Renal pelvis (tissue), 12 donors: ENCODE data around the gene CUEDC1. TPM values are rescaled to one million over a fixed set of nuclear protein-coding genes. Genes with fewer than 3 reads are reported as not detected.
A peak's percentile ranks its signal among the peaks of the same experiment; 100 is the strongest.

ENCODE experiments used
- DNase-seq: peaks from one replicate; pipeline ENCODE4 v3.0.0-alpha.2; 2013
- long read RNA-seq, 16 experiments: transcript quantifications; one replicate each; lab custom pipeline, GENCODE V29; 2026
- polyA plus RNA-seq, 3 donors: library from polyadenylated mRNA; unstranded; fragments of 120-200 nt; gene quantifications; one replicate each; pipeline ENCODE4 v1.2.1, GENCODE V29; 2013; ENCODE audit not compliant: insufficient read length in 3 of 3

The CUEDC1 gene, protein sequence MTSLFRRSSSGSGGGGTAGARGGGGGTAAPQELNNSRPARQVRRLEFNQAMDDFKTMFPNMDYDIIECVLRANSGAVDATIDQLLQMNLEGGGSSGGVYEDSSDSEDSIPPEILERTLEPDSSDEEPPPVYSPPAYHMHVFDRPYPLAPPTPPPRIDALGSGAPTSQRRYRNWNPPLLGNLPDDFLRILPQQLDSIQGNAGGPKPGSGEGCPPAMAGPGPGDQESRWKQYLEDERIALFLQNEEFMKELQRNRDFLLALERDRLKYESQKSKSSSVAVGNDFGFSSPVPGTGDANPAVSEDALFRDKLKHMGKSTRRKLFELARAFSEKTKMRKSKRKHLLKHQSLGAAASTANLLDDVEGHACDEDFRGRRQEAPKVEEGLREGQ
- polyA plus RNA-seq = 10 to 100 TPM; 45.1 to 51.0 (median 46.2) TPM
- long read RNA-seq, donor 1, transcript CUEDC1-206 (11 exons, 3,621 nt) = major isoform, 7 of 9 reads
- long read RNA-seq, donor 1, partial matches to known transcripts = 0 of 9 reads
- long read RNA-seq, donor 1, other reads (novel, unspliced or antisense) = 0 of 9 reads
- long read RNA-seq, donor 2, transcript CUEDC1-211 (3 exons, 756 nt) = major isoform, 6 of 16 reads
- long read RNA-seq, donor 2, partial matches to known transcripts = 5 of 16 reads
- long read RNA-seq, donor 2, other reads (novel, unspliced or antisense) = 0 of 16 reads
- long read RNA-seq, donor 3, transcript CUEDC1-206 (11 exons, 3,621 nt) = major isoform, 7 of 11 reads
- long read RNA-seq, donor 3, partial matches to known transcripts = 0 of 11 reads
- long read RNA-seq, donor 3, other reads (novel, unspliced or antisense) = 0 of 11 reads
- long read RNA-seq, donor 4, transcript CUEDC1-206 (11 exons, 3,621 nt) = minor isoform, 6 of 21 reads
- long read RNA-seq, donor 4, transcript CUEDC1-211 (3 exons, 756 nt) = minor isoform, 7 of 21 reads
- long read RNA-seq, donor 4, transcript CUEDC1-204 (2 exons, 707 nt) = major isoform, 8 of 21 reads
- long read RNA-seq, donor 4, partial matches to known transcripts = 0 of 21 reads
- long read RNA-seq, donor 4, other reads (novel, unspliced or antisense) = 0 of 21 reads
- long read RNA-seq, donor 5, partial matches to known transcripts = 0 of 1 reads
- long read RNA-seq, donor 5, other reads (novel, unspliced or antisense) = 0 of 1 reads
- long read RNA-seq, donor 6, partial matches to known transcripts = 7 of 15 reads
- long read RNA-seq, donor 6, other reads (novel, unspliced or antisense) = 0 of 15 reads
- long read RNA-seq, donor 7, partial matches to known transcripts = 0 of 10 reads
- long read RNA-seq, donor 7, other reads (novel, unspliced or antisense) = 0 of 10 reads
- long read RNA-seq, donor 8, transcript CUEDC1-206 (11 exons, 3,621 nt) = major isoform, 8 of 18 reads
- long read RNA-seq, donor 8, transcript CUEDC1-211 (3 exons, 756 nt) = minor isoform, 5 of 18 reads
- long read RNA-seq, donor 8, partial matches to known transcripts = 0 of 18 reads
- long read RNA-seq, donor 8, other reads (novel, unspliced or antisense) = 0 of 18 reads
- long read RNA-seq, donor 9, transcript CUEDC1-206 (11 exons, 3,621 nt) = major isoform, 10 of 23 reads
- long read RNA-seq, donor 9, partial matches to known transcripts = 5 of 23 reads
- long read RNA-seq, donor 9, other reads (novel, unspliced or antisense) = 0 of 23 reads
- long read RNA-seq, donor 10, partial matches to known transcripts = 5 of 14 reads
- long read RNA-seq, donor 10, other reads (novel, unspliced or antisense) = 0 of 14 reads
- long read RNA-seq, donor 11, transcript CUEDC1-206 (11 exons, 3,621 nt) = major isoform, 5 of 9 reads
- long read RNA-seq, donor 11, partial matches to known transcripts = 0 of 9 reads
- long read RNA-seq, donor 11, other reads (novel, unspliced or antisense) = 0 of 9 reads
- long read RNA-seq, donor 12, transcript CUEDC1-206 (11 exons, 3,621 nt) = major isoform, 13 of 27 reads
- long read RNA-seq, donor 12, partial matches to known transcripts = 6 of 27 reads
- long read RNA-seq, donor 12, other reads (novel, unspliced or antisense) = 0 of 27 reads
- long read RNA-seq, donor 13, partial matches to known transcripts = 0 of 7 reads
- long read RNA-seq, donor 13, other reads (novel, unspliced or antisense) = 0 of 7 reads
- long read RNA-seq, donor 14 = 0 reads
- long read RNA-seq, donor 15 = 0 reads
- long read RNA-seq, donor 16, transcript CUEDC1-206 (11 exons, 3,621 nt) = major isoform, 6 of 11 reads
- long read RNA-seq, donor 16, partial matches to known transcripts = 0 of 11 reads
- long read RNA-seq, donor 16, other reads (novel, unspliced or antisense) = 0 of 11 reads

DNA sequence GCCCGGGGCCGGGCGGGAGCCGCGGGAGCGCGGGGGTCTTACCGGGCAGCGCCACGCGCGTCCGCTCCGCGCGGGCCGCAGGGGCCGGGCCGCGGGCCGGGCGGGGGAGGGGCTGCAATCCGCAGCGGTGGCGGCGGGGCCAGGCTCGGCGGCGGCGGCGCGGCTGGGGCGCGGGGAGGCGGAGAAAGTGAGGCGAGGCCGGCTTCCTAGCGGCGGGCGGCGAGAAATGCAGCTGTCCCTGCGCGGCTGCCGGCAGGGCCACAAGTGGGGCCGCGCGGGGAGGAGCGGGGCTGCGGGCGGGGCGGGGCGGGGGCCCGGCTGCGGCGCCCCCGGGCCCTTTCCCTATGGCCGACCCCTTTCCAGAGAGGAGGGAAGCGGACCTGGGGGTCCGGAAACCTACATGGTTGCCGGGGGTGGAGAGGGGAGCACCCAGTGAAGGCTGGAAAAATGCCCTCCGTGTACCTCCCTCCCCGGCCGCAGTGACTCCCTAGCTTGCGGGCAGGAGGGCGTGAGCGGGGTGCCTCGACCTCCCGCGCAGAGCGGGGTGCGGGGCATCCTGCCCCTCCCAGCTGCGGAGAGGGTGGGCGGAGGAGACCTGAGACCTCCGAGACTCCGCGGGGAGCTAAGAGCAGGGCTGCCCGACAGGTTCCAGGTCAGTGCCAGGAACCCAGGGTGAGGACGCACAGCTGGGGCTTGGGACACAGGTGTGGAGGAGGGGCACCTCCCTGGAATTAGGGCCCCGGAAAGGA, at the start of gene CUEDC1:
TSS of gene CUEDC1 (minus strand) at position 230 of the 749 bp plus-strand sequence. CDS start 69,848 bp downstream, outside the sequence.
- no peak for DNase-seq

GRCh38 chr17:58004060-58004459, 48.8 kb upstream of the CUEDC1 start:
- DNase-seq = no peak

GRCh38 chr17:58002973-58003372, 47.8 kb upstream of the CUEDC1 start:
- no peak for DNase-seq

DNA sequence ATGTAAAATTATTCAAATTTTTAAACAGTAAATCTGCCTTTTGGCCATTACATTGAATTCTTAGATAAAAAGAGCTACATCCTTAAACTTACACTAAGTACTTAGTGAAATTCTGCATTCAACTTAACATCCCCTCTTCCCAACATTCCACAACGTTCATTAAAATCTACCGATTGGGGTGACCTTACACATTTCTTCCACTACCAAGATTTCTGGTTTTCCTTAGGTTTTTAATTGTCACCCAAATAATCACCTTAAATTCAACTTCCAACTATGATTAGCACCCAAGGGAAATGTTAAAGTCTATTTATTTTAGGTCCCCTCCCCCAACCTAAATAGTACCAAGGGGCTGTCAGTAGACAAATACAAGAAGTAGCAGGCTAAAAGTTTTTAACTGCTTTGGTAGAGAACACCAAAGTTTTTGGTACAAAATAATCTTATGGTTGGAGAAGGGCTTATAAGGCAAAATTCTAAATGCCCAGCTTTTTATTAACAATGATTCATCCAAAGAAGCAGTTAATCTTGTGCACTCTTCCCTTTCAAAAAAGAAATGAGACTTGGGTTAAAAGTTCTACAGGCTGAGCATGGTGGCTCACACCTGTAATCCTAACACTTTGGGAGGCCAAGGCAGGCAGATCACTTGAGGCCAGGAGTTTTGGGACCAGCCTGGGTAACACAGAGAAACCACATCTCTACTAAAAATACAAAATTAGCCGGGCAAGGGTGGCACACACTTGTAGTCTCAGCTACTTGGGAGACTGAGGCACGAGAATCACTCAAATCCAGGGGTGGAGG, 47.1 kb upstream of the CUEDC1 start:
- DNase-seq = no peak

DNA sequence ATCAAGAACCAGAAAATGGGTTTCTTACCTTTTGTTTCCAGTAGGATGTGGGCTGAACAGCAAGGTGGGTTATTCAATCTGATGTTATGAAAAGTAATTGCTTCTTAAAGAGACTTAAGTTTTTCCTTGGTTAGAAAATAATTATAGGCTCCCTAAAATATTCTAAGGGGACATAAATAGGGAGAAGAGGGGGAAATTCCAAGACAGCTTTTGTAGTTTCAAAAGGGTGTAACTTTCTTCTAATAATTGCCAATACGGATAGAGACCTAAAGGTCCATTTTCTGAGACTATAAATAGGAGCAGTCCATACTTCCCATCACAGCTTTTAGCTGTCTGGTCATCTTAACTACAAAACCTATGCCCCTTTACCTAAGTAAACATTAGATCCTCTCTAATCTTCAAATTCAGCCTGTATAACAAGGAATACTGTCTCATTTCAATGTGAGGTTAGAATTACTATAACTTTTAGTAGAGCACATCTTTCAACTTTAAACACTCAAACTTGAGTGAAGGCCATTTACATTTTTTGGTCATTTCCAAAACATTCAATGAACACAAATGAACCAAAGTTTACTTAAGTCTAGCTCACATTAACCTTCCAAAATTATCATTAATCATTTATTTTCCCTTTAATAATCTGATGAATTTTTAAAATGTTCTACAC, 46.4 kb upstream of the CUEDC1 start:
- DNase-seq = no peak

DNA sequence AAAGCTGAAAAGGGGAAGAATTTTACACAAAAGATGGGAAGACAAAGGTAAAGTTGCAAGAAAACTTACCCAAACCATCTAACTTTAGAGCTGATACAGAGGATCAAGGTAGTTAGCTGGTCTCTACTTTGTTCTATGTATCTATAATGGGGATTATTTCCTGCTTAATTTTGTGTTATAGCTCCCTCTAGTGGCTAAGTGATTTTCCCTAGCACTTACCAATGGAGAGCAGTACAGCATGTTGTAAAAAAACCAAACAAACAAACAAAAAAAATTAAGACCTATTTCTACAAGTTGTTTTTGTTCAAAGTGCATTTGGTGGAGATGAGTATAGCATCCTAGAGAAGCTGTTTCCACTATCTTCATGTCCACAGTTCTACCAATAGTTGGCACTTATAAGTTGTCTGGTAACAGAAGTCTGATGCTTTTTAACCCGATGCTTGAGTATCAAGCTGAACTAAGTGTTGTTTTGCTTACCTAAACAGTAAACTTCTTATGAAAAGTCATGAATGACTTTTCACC, 44.3 kb upstream of the CUEDC1 start:
- peak; percentile 73 for DNase-seq

GRCh38 chr17:57999010-57999495, 43.8 kb upstream of the CUEDC1 start:
- DNase-seq = no peak

DNA sequence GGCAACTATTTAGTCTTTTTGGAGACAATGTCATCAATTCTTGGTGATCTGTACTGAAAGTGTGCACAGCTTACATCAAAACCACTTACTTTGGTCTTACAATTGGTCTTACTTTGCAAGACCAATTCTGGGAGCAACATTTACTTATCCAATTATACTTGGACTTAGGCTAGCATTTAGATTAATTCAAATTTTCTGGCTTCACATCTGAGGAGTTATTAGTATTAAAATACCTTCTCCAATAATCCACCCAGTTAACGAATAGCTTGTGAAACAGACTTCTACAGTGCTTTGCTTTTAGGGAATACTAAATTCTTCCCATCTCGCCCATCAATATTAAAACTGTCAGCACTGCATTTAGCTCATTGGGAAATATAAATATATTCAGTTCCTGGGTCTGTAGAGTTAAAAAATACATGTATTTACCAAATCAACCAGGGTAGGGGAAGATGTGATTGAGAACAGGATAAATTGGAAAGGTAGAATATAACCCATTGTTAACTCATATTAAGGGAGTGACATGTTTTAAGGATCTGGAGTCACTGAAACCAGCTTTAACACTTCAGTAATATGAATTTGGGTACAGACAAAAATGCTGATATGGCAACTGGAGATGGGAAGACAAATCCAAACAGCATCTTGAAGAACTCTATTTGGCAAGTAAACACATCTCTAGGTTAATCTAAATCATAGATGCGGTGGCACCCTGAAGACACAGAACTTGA, 42.0 kb upstream of the CUEDC1 start:
- no peak for DNase-seq

GRCh38 chr17:57995076-57995956, 40.1 kb upstream of the CUEDC1 start:
- peak; percentile 78 for DNase-seq

DNA sequence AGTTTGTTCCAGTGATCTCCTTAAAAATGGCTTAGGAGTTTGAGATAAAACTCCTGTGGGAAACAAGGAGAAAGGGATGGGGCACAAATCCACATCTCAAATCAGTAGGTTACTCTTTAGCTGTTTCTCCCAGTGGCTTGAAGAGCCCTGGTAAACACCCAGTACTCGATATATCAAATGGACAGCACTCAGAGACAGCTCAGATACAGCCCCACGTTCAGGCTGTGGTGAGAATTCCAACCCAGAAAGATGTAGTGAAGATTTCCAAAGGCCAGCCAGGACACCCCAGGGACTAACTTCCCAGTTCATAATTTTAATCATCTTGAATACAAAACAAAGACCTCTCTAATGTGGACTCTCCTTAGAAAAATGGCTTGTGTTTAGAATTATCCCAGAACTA, 39.2 kb upstream of the CUEDC1 start:
- no peak for DNase-seq

DNA sequence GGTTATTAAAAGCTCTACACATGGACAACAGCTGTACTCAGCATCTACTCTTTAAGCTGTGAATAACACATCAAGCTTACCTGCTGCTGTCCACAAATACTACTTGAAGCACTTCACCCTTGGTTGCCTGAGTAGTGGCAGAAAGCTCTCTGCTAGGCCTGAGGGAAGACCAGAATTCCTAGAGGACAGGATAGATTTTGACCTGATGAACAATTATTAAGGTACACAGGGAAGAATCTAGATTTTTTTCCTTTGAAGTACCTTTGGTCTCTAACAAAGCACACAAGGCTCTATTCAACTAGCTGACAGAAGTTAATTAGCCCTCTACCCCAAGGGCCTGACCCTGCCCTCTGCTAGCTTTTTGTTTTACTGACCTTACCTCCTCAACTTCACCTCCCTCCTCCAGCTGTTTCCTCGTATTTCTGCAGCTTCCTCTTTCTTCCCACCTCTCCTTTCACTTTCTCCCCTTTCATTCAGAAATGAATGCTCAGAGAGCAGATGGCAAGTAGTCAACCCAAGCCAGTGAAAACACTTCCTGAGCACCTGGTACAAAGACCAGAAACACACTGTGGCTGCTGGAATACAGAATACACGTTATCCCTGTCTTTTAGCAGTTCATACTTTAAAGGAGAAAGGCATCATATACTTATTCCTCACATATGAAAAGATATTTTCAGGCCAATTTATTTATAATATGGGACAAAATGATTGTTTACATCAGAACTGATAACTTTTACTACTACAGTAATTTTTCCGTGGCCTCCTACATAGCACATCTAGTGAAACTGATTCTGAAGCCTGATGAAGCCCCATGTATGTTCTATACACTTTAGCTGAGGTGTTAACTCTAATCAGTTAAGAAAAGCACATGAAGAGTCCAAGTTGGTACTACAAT, 38.5 kb upstream of the CUEDC1 start:
- no peak for DNase-seq

DNA sequence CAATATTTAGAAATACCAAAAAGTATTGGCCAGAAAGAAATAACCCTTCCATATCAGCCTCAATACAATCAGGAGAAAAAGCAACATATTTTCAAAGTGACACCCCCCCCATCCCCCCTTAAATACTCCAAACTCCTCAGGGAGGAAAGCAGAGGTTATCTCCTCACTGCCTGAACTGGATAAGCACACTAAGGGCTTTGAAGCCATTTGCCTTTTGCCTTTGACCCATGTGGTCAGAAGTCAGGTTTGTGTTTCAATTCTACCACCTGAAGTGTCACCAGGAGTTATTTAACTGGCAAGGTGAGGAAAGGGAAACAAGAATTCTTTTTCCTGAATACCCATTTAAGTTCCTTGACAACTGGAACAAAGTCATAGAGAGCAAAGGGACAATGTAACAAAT, 36.3 kb upstream of the CUEDC1 start:
- DNase-seq = no peak

GRCh38 chr17:57990037-57990436, 34.8 kb upstream of the CUEDC1 start:
- DNase-seq = no peak
